ENCODE measurements around the gene THSD4.

DNA sequence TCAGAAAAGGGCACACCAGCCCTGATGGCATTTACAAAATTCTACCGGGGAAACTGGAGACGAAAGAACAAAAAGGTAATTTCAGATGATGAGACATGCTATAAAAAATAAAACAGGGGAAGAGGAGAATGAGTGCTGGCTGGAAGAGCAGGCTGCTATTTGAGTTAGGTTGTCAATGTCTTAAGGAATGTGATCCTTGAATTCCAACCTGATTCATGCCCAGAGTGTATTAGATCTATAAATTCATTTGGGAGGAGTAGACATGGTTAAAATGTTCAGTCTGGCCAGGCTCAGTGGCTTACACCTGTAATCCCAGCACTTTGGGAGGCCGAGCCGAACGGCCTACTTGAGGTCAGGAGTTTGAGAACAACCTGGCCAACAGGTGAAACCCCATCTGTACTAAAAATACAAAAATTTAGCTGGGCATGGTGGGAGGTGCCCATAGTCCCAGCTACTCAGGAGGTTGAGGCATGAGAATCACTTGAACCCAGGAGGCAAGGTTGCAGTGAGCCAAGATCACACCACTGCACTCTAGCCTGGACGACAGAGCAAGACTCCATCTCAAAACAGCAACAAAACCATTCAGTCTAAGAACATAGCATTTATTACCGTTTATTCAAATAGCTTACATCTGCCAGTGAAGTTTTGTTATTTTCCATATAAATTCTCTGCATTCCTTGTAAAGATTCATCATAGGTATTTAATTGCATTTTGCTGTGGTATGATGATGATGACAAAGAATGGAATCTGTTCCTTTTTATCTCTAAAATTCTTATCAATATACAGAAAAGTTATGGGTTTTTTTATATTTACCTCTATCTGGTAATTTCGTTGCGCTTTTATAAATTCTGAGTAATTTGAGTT, 568.4 kb downstream of the THSD4 start:
- TF ChIP-seq CTCF (conservative IDR thresholded peaks at IDR 0.05; ENCODE audit: low read depth, low read length) = no peak
- TF ChIP-seq EZH2 (IDR thresholded peaks at IDR 0.05; ENCODE audit: low read length, unreplicated experiment) = no peak
- no peak for TF ChIP-seq EZH2phosphoT487 (IDR thresholded peaks at IDR 0.05; ENCODE audit: borderline replicate concordance, low read length)
